ENCODE results near the gene TIMM13. TPM values are rescaled to one million over a fixed set of nuclear protein-coding genes. Genes with fewer than 3 reads are reported as not detected.

TIMM13 gene
- total and polyA plus RNA-seq, 2 of the 8 experiments (the other 6 are each of a cell fraction or from before 2014, with no cell fraction given) = 270 to 275 TPM

DNA sequence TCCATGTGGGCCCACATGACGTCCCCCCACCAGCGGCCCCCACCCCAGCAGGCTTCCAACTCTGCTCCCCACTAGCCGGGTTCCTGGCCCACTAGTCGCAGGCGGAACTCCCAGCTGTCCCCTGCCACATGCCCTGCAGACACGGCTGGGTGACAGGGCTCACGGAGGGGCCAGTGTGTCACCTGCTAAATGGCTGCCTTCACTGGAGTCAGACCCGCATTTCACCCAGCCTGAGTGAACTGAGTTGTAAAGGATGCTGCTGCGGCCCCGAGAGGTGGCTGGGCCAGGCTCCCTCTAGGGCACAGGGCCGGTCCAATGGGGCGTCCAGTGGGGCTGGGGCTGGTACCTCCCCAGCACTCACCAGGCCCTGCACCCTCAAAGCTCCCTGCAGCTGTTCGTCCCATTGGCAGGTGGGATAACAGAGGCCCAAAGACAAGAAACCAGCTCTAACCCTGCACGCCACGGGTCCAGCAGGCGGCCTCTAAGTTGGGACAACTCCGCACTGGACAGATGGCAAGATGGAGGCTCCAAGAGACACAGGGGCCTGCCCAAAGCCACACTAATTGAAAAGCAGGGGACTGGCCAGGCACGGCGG is 26.1 kb upstream of the TIMM13 start:
- H3K4ac ChIP-seq (replicated peaks; ENCODE audit: insufficient read length, low read depth, low read length) = no peak overlapping the region
- no peak overlapping the region for H2BK5ac ChIP-seq (ENCODE audit: low read depth, low read length)
- H3K9ac ChIP-seq (replicated peaks in 1 of 4; ENCODE audit: extremely low read depth in 1 of 4, low read depth in 3 of 4, low read length in 3 of 4) = no peak overlapping the region
- no peak overlapping the region for H2AFZ ChIP-seq (ENCODE audit: low read length)
- peaks cover 33 to 34% of the 10 kb centered on the region in 2 experiments for H4K20me1 ChIP-seq (replicated peaks in 1 of 2; ENCODE audit: control insufficient read depth in 1 of 2, insufficient read depth in 2 of 2, low read length in 2 of 2)
- no peak overlapping the region for H4K91ac ChIP-seq (replicated peaks; ENCODE audit: insufficient read length, low read length)
- H3K36me3 ChIP-seq (ENCODE audit: control insufficient read depth in 2 of 4, insufficient read depth in 4 of 4, low read length in 3 of 4) = no peaks in the 10 kb centered on the region; a peak in 1 of 8 replicates
- ChIA-PET CTCF (ENCODE audit: partially characterized antibody) (interaction anchor here (1.0 to 3.8 kb wide), 4 partner anchors 12 to 161 kb away, joined by 3 to 15 read pairs (median 4); no protein-coding TSS in a partner anchor), POLR2A (ENCODE audit: partially characterized antibody) (interaction anchor here (5.7 to 6.4 kb wide), 2 partner anchors 23 to 26 kb away, joined by 45 to 76 read pairs; partner anchors contain the start of genes GADD45B and TIMM13)
- H3K56ac ChIP-seq (replicated peaks; ENCODE audit: insufficient read length, low read depth, low read length) = no peak overlapping the region
- FAIRE-seq (no peak), DNase-seq (ENCODE audit: low read depth in 1 of 2, low spot score in 2 of 2) (no peak)
- no peak overlapping the region for H3K4me3 ChIP-seq (ENCODE audit: extremely low read depth in 1 of 4, insufficient read depth in 2 of 4, low read depth in 3 of 4, low read length in 4 of 4)
- no peak overlapping the region for H4K8ac ChIP-seq (ENCODE audit: extremely low read depth, insufficient read depth, low read length)
- no peak overlapping the region for H2BK120ac ChIP-seq (replicated peaks; ENCODE audit: low read depth, low read length)
- no peak overlapping the region for H3K23ac ChIP-seq (ENCODE audit: insufficient read length)
- H3K79me1 ChIP-seq (ENCODE audit: low read depth, low read length) = peaks cover 9% of the 10 kb centered on the region
- no peaks in the 10 kb centered on the region for H3K23me2 ChIP-seq (ENCODE audit: low read depth, low read length)
- no peak overlapping the region for H3K27ac ChIP-seq (ENCODE audit: low read depth, low read length)
- H4K5ac ChIP-seq (ENCODE audit: insufficient read length, low read depth, low read length) = no peak overlapping the region
- no peaks in the 10 kb centered on the region for H3K9me3 ChIP-seq (ENCODE audit: insufficient read depth in 2 of 2, low read depth in 1 of 2, low read length in 1 of 2)
- no peak overlapping the region for H2BK12ac ChIP-seq (ENCODE audit: low read depth, low read length)
- no peak overlapping the region for H2BK20ac ChIP-seq (ENCODE audit: low read length)
- H3K18ac ChIP-seq (ENCODE audit: extremely low read depth, low read length) = no peak overlapping the region
- peaks cover 0 to 5% (median 3%) of the 10 kb centered on the region in 4 experiments; a peak in 5 of 7 replicates for H3K4me1 ChIP-seq (replicated peaks in 1 of 4; ENCODE audit: control insufficient read depth in 3 of 4, insufficient read depth in 4 of 4, low read length in 3 of 4)
- H3K27me3 ChIP-seq (replicated peaks in 1 of 4; ENCODE audit: control insufficient read depth in 3 of 4, extremely low read depth in 1 of 4, insufficient read depth in 3 of 4, low read length in 3 of 4) = no peaks in the 10 kb centered on the region
- H2BK15ac ChIP-seq (ENCODE audit: low read length) = no peak overlapping the region
- H3K4me2 ChIP-seq (ENCODE audit: insufficient read depth in 1 of 2, low read depth in 2 of 2, low read length in 2 of 2) = no peak overlapping the region; a peak in 2 of 4 replicates
- peaks cover 25 to 76% of the 10 kb centered on the region in 2 experiments for H3K79me2 ChIP-seq (ENCODE audit: control insufficient read depth in 1 of 2, insufficient read depth in 2 of 2, low read length in 2 of 2)
- no peak overlapping the region for H2AK5ac ChIP-seq (ENCODE audit: low read depth, low read length)
- no peak overlapping the region for H3K14ac ChIP-seq (ENCODE audit: insufficient read length)
- WGBS, 2 experiments (ENCODE audit: extremely low coverage in 1 of 2, insufficient coverage in 1 of 2, insufficient read length in 1 of 2, insufficient replicate concordance in 2 of 2, low coverage in 1 of 2, low lambda C conversion rate in 2 of 2, missing lambda C conversion rate in 1 of 2) = 89% methylated on average over 16 of the region's 19 CpGs; no CpG with 5 or more reads in 1 of the 2 experiments
- no peak for TF ChIP-seq SIRT6 (IDR thresholded peaks at IDR 0.05; ENCODE audit: low read length)
- no peak for TF ChIP-seq TEAD4 (IDR thresholded peaks at IDR 0.05; ENCODE audit: low read depth, low read length)
- TF ChIP-seq FOSL1 (IDR thresholded peaks at IDR 0.05; ENCODE audit: insufficient read depth, low read depth, low read length) = no peak

Measured in H1 (cell line).